Thoracic aorta (tissue), 2 donors: Measurements from ENCODE around the gene C2CD4C. TPM values are rescaled to one million over a fixed set of nuclear protein-coding genes. Genes with fewer than 3 reads are reported as not detected.
"Not testable (repeated sequence)": the region's sequence is repeated elsewhere in the genome, so short reads cannot be mapped to it uniquely, and the experiment has no call there.

Source experiments
- ATAC-seq: fragments of 150-250 bp; one replicate; pipeline ENCODE4 v1.8.0; 2017; ENCODE audit warnings: low read depth; ENCODE audit not compliant: insufficient number of reproducible peaks, low FRiP score
- DNase-seq: peaks from one replicate; pipeline ENCODE4 v3.0.0-alpha.2; 2020; ENCODE audit warnings: low spot score
- H3K27ac ChIP-seq, 2 donors: fragments of 200-600 bp; sonication (generic); 1 replicate in 1 of 2; 2 replicates in 1 of 2; pipeline ENCODE4 v1.5.1; 2016; ENCODE audit warnings: mild to moderate bottlenecking in 2 of 2, moderate library complexity in 2 of 2
- H3K27me3 ChIP-seq: fragments of 200-600 bp; sonication (generic); replicated peaks from 2 replicates; pipeline ENCODE4 v1.6.0; 2016; ENCODE audit warnings: mild to moderate bottlenecking; ENCODE audit not compliant: insufficient read depth
- H3K36me3 ChIP-seq: fragments of 200-600 bp; sonication (generic); one replicate; pipeline ENCODE4 v1.5.1; 2016
- H3K4me1 ChIP-seq, 2 donors: fragments of 200-600 bp; sonication (generic); 1 replicate in 1 of 2; 2 replicates in 1 of 2; pipeline versions ENCODE4 v1.5.1 to v1.6.0; 2016; ENCODE audit warnings: low read depth in 2 of 2, mild to moderate bottlenecking in 1 of 2; ENCODE audit not compliant: control insufficient read depth in 1 of 2
- H3K4me3 ChIP-seq: fragments of 200-600 bp; sonication (generic); 2 replicates; pipeline ENCODE4 v1.5.1; 2016; ENCODE audit warnings: mild to moderate bottlenecking
- H3K9me3 ChIP-seq: fragments of 200-600 bp; sonication (generic); 2 replicates; pipeline ENCODE4 v1.5.1; 2016
- total RNA-seq, 2 donors: library from RNA; depleted of rRNA; stranded (reverse); fragments of >200 nt; gene quantifications; one replicate each; pipeline versions ENCODE4 v1.1.0 to v1.2.3, GENCODE V29; 2016
- TF ChIP-seq, protein P1 (sequence below): fragments of 200-600 bp; sonication (generic); IDR thresholded peaks from one replicate; pipeline ENCODE4 v1.5.1; 2019; ENCODE audit warnings: antibody characterized with exemption

Gene C2CD4C
- total RNA-seq, 2 donors from 2014 or later, result 0.54 to 1.6 TPM

GRCh38 chr19:366205-366783 is 42.7 kb downstream of the C2CD4C start:
- H3K4me1 ChIP-seq, result no peaks in the 10 kb centered on the region
- no peaks in the 10 kb centered on the region for H3K36me3 ChIP-seq
- no peak overlapping the region for H3K27ac ChIP-seq
- H3K9me3 ChIP-seq, result no peaks in the 10 kb centered on the region
- no peak for DNase-seq
- H3K4me3 ChIP-seq, result no peak overlapping the region
- no peak for ATAC-seq
- TF ChIP-seq, protein P1, sequence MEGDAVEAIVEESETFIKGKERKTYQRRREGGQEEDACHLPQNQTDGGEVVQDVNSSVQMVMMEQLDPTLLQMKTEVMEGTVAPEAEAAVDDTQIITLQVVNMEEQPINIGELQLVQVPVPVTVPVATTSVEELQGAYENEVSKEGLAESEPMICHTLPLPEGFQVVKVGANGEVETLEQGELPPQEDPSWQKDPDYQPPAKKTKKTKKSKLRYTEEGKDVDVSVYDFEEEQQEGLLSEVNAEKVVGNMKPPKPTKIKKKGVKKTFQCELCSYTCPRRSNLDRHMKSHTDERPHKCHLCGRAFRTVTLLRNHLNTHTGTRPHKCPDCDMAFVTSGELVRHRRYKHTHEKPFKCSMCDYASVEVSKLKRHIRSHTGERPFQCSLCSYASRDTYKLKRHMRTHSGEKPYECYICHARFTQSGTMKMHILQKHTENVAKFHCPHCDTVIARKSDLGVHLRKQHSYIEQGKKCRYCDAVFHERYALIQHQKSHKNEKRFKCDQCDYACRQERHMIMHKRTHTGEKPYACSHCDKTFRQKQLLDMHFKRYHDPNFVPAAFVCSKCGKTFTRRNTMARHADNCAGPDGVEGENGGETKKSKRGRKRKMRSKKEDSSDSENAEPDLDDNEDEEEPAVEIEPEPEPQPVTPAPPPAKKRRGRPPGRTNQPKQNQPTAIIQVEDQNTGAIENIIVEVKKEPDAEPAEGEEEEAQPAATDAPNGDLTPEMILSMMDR, result no peak
- no peaks in the 10 kb centered on the region for H3K27me3 ChIP-seq

- TF ChIP-seq, protein P1, result no peak
- DNase-seq (no peak), ATAC-seq (no peak)
- no peaks in the 10 kb centered on the region for H3K4me1 ChIP-seq
- no peak overlapping the region for H3K4me3 ChIP-seq
- no peak overlapping the region for H3K27ac ChIP-seq
- no peaks in the 10 kb centered on the region for H3K9me3 ChIP-seq
- no peaks in the 10 kb centered on the region for H3K36me3 ChIP-seq
- no peaks in the 10 kb centered on the region for H3K27me3 ChIP-seq
Observed at GRCh38 chr19:364496-365287, 44.3 kb downstream of the C2CD4C start.

GRCh38 chr19:362683-363082 is 46.3 kb downstream of the C2CD4C start:
- no peaks in the 10 kb centered on the region for H3K9me3 ChIP-seq
- no peaks in the 10 kb centered on the region for H3K36me3 ChIP-seq
- no peak overlapping the region for H3K27ac ChIP-seq
- H3K4me1 ChIP-seq, result no peaks in the 10 kb centered on the region
- H3K4me3 ChIP-seq, result no peak overlapping the region
- DNase-seq, result no peak
- TF ChIP-seq, protein P1, result no peak
- no peak for ATAC-seq
- no peaks in the 10 kb centered on the region for H3K27me3 ChIP-seq

- Histone ChIP-seq H3K36me3 (no peaks in the 10 kb centered on the region), H3K27ac (no peak overlapping the region), H3K27me3 (no peaks in the 10 kb centered on the region), H3K4me3 (no peak overlapping the region), H3K9me3 (no peaks in the 10 kb centered on the region), H3K4me1 (no peaks in the 10 kb centered on the region)
- DNase-seq (no peak), ATAC-seq (no peak)
- TF ChIP-seq, protein P1, result no peak
Observed at GRCh38 chr19:362154-362553, 46.8 kb downstream of the C2CD4C start.

GRCh38 chr19:359653-359925 is 49.4 kb downstream of the C2CD4C start:
- no peak overlapping the region for H3K27ac ChIP-seq
- no peaks in the 10 kb centered on the region for H3K9me3 ChIP-seq
- DNase-seq (no peak), ATAC-seq (no peak)
- TF ChIP-seq, protein P1, result no peak
- H3K4me3 ChIP-seq, result no peak overlapping the region
- no peaks in the 10 kb centered on the region for H3K4me1 ChIP-seq
- no peaks in the 10 kb centered on the region for H3K27me3 ChIP-seq
- no peaks in the 10 kb centered on the region for H3K36me3 ChIP-seq

- H3K36me3 ChIP-seq, H3K4me3 ChIP-seq, H3K27me3 ChIP-seq, H3K27ac ChIP-seq, H3K4me1 ChIP-seq, ATAC-seq, DNase-seq: not testable (repeated sequence)
- peaks cover 14% of the 10 kb centered on the region for H3K9me3 ChIP-seq
Observed at GRCh38 chr19:355536-355935, 53.4 kb downstream of the C2CD4C start.
